ENCODE results near the gene YRDC.

DNA sequence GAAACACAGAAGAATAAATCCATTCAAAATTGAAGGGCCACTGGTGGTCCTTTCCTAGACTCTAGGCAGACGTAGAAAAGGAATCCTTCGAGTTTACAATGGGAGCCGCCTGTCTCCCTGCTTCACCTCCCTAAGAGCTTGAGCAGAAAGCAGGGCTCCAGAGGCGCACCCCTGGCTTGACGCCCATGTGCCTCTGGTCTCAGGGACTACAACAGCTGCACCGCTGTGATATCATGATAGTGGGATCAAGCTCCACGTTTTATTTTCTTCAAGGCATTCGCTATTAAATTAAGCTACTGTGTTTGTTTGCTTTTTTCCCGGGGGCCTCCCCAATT is 821 bp downstream of the YRDC start:
- TF ChIP-seq POLR2A (IDR thresholded peaks at IDR 0.05) (no peak), POLR2AphosphoS5 (IDR thresholded peaks at IDR 0.05) (no peak)
- TF ChIP-seq, protein P1, sequence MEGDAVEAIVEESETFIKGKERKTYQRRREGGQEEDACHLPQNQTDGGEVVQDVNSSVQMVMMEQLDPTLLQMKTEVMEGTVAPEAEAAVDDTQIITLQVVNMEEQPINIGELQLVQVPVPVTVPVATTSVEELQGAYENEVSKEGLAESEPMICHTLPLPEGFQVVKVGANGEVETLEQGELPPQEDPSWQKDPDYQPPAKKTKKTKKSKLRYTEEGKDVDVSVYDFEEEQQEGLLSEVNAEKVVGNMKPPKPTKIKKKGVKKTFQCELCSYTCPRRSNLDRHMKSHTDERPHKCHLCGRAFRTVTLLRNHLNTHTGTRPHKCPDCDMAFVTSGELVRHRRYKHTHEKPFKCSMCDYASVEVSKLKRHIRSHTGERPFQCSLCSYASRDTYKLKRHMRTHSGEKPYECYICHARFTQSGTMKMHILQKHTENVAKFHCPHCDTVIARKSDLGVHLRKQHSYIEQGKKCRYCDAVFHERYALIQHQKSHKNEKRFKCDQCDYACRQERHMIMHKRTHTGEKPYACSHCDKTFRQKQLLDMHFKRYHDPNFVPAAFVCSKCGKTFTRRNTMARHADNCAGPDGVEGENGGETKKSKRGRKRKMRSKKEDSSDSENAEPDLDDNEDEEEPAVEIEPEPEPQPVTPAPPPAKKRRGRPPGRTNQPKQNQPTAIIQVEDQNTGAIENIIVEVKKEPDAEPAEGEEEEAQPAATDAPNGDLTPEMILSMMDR (IDR thresholded peaks at IDR 0.05), result no peak

Measured in breast epithelium (tissue), 3 donors.